ENCODE measurements around the gene ZNF22. TPM values are rescaled to one million over a fixed set of nuclear protein-coding genes. Genes with fewer than 3 reads are reported as not detected.

Gene ZNF22
- total RNA-seq, 1 donor from 2014 or later, result 17.8 TPM

DNA sequence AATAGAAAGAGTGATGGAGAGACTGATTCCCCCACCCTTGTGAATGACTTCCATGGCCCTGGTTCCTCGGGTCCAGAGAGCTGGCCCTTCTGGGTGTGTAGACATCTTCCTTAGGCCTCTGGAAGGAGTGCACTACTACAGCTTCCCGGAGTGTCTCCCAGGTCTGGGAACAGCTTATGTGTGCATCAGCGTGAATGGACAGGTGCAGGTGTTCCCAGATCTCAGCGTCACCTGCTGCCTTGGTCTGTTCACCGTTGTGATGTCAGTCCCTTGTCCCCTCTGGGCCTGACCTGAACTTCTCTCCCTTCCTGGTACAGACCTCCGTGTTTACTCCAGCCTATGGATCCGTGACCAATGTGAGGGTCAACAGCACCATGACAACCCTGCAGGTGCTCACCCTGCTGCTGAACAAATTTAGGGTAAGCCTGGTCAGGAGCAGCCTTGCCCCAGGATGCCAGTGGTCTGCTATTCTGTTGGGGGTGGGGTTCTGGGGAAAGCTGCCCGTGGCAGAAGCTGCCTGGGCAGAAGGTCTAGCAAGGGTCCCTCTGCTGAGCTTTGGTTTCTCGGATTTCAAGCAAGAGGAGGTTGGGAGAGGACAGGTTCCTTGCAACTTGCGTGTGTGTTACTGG is 11.7 kb upstream of the ZNF22 start:
- TF ChIP-seq, protein P1, sequence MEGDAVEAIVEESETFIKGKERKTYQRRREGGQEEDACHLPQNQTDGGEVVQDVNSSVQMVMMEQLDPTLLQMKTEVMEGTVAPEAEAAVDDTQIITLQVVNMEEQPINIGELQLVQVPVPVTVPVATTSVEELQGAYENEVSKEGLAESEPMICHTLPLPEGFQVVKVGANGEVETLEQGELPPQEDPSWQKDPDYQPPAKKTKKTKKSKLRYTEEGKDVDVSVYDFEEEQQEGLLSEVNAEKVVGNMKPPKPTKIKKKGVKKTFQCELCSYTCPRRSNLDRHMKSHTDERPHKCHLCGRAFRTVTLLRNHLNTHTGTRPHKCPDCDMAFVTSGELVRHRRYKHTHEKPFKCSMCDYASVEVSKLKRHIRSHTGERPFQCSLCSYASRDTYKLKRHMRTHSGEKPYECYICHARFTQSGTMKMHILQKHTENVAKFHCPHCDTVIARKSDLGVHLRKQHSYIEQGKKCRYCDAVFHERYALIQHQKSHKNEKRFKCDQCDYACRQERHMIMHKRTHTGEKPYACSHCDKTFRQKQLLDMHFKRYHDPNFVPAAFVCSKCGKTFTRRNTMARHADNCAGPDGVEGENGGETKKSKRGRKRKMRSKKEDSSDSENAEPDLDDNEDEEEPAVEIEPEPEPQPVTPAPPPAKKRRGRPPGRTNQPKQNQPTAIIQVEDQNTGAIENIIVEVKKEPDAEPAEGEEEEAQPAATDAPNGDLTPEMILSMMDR (conservative IDR thresholded peaks at IDR 0.05; ENCODE audit: low read depth, low read length), result no peak
- no peak for DNase-seq (ENCODE audit: low read depth)
- no peak overlapping the region for H3K4me3 ChIP-seq (ENCODE audit: low read depth, low read length)

DNA sequence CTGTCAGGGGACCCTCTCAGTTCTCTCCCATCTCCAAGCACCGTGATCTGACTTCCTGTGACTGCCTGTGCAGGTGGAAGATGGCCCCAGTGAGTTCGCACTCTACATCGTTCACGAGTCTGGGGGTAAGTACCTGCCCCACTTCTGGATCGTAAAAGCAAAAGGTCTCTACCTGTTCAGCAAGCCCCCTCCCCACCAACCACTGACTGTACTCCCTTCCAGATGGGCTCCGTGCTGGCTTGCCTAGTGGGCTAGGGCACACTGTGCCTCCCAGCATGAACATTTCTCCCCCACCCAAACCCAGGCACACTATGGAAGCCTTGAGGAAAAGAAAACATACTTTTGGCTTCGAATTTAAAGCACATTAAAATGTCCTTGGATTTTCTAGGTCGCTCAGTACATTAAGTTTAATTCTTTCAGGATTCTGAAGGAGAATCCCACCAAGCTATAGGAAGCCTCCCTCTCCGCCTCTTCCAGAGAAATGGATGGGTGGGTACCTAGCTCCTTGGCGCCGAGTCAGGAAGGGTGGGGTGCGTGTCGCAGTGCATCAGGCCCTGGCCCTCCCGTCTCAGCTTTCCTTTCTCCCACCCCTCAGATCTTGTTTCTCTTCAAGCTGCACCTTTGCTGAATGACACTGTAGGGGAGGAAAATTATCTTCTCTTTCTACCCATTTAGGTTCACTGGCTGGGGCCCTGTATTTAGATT is 11.0 kb upstream of the ZNF22 start:
- TF ChIP-seq, protein P1 (conservative IDR thresholded peaks at IDR 0.05; ENCODE audit: low read depth, low read length), result no peak

DNA sequence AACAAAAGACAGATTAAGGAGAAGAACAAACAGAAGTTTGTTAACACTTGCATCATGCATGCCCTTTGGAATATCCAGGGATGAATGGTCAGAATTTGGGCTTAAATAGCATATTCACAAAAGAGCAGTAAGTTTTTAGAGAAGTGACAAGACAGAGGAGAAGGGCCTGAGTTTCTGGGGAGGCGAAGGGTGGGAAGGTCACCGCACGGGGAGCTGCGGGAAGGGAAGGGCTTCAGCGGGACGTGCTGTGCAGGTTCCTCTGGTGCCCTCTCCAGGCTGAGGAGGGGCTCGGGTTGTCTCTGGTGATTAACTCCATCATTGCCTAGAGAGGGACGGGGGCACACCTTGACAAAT is 10.4 kb upstream of the ZNF22 start:
- no peak for DNase-seq (ENCODE audit: low read depth)
- no peak overlapping the region for H3K4me3 ChIP-seq (ENCODE audit: low read depth, low read length)
- TF ChIP-seq, protein P1 (conservative IDR thresholded peaks at IDR 0.05; ENCODE audit: low read depth, low read length), result peak; percentile 21

More for the DNA sequence above, 11.0 kb upstream of the ZNF22 start:
- H3K4me3 ChIP-seq (ENCODE audit: low read depth, low read length), result no peak overlapping the region
- DNase-seq (ENCODE audit: low read depth), result no peak

DNA sequence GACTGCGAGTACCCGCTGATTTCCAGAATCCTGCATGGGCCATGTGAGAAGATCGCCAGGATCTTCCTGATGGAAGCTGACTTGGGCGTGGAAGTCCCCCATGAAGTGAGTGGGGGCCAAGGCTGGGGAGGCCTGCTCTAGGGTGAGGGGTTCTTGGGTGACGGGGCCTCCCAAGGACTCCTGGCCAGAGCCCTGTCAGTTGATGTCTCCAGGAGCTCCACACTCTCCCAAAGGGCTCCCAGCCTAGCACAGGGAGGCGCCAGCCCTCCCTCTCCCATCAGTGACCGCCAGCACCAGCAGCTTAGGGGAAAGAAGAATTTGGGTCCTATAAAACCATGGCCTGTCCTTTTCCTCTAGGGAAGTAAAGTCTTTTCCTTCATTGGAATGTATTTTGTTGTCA is 9.8 kb upstream of the ZNF22 start:
- TF ChIP-seq, protein P1 (conservative IDR thresholded peaks at IDR 0.05; ENCODE audit: low read depth, low read length), result no peak
- DNase-seq (ENCODE audit: low read depth), result no peak
- no peak overlapping the region for H3K4me3 ChIP-seq (ENCODE audit: low read depth, low read length)

DNA sequence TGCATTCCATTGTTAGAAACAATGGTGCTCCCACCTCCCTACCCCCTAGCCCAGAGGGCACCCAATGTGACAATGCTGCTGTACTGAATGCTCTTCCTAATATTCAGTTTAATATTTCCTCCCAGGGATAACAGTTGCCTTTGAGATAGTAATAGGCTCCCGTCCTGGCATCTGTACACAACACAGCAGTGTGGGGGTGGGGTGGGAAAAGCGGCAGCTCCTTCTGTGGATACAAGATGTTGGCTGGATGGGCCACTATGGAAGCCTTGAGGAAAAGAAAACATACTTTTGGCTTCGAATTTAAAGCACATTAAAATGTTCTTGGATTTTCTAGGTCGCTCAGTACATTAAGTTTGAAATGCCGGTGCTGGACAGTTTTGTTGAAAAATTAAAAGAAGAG is 9.2 kb upstream of the ZNF22 start:
- DNase-seq (ENCODE audit: low read depth), result no peak
- TF ChIP-seq, protein P1 (conservative IDR thresholded peaks at IDR 0.05; ENCODE audit: low read depth, low read length), result no peak
- no peak overlapping the region for H3K4me3 ChIP-seq (ENCODE audit: low read depth, low read length)

DNA sequence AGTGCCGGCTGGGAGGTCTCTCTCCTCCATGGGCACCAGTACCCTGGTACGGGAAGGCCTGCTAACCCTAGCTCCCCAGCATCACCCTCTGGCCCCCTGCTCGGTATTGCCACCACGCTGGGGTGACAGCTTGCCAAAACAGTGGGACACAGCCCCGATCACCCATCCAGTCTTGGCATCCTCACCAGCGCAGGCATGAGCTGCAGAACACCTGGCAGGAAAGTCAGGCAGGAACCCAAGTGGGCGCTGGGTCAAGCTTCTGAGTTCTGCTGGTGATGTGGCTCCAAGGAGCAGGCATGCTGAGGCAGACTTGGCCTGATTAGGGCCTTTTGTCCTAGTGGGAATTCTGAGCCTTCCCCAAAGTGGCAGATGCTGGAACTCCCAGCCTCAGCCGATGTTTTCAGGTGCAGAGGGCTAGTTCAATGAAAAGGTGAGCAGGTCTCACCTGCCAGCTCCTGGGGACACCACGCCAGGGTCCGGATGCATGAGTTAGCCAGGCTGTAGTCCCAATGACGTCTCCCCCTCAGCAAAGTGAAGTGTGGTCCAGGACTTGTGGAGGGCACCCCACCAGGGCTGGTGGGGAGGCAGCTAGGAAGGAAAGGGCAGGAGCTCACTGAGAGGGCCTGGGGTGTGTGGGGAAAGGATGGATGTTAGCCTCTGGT is 8.5 kb upstream of the ZNF22 start:
- TF ChIP-seq, protein P1 (conservative IDR thresholded peaks at IDR 0.05; ENCODE audit: low read depth, low read length), result no peak
- H3K4me3 ChIP-seq (ENCODE audit: low read depth, low read length), result no peak overlapping the region
- DNase-seq (ENCODE audit: low read depth), result no peak
